Uterus (tissue), 2 donors: ENCODE results near the gene TIMM13.
"Not testable (repeated sequence)": the region's sequence is repeated elsewhere in the genome, so short reads cannot be mapped to it uniquely, and the experiment has no call there.

Source experiments
- CTCF ChIP-seq, 4 experiments: fragments of 200-600 bp in 2 of 4; fragments of 450-650 bp in 2 of 4; sonication (generic) in 2 of 4; IDR thresholded peaks; one replicate each; pipeline ENCODE4 v1.5.1; 2016 to 2019; ENCODE audit warnings: antibody characterized with exemption in 4 of 4, mild to moderate bottlenecking in 2 of 4, moderate library complexity in 1 of 4
- POLR2A ChIP-seq, 2 donors: fragments of 450-650 bp; IDR thresholded peaks; one replicate each; pipeline ENCODE4 v1.6.1; 2016; ENCODE audit warnings: antibody characterized with exemption in 2 of 2, mild to moderate bottlenecking in 1 of 2, moderate library complexity in 1 of 2

DNA sequence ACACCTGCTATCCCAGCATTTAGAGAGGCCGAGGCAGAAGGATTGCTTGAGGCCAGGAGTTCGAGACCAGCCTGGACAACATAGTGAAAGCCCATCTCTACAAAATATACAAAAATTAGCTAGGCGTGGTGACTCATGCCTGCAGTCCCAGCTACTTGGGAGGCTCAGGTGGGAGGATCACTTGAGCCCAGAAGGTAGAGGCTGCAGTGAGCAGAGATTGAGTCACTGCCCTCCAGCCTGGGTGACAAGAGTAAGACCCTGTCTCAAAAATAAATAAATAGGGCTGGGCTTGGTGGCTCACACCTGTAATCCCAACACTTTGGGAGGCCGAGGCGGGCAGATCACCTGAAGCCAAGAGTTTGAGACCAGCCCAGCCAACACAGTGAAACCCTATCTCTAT, 36.3 kb upstream of the TIMM13 start:
- not testable (repeated sequence) for TF ChIP-seq CTCF, POLR2A (IDR thresholded peaks at IDR 0.05)
